ENCODE measurements around the gene ARID1A.

The ARID1A gene

DNA sequence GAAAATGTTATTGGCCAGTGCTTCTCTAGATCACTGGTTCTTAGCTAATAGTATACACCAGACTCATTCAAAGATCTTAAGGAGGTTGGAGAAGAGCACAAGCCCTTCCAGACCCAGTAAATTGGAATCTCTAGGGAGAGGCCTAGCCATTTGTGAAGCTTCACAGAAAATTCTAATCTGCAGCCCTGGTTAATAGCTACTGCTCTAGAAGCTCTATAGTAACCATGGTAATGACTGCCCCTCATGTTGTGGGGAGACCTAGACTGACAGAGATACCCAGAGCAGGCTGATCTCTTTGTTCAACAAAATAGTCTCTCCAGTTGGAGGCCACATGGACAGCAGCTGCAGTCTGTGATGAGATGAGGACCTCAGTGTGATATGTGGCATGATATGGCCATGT lies 31.7 kb downstream of the ARID1A start:
- no peak for DNase-seq (ENCODE audit: low read depth)
- TF ChIP-seq CTCF (conservative IDR thresholded peaks at IDR 0.05; ENCODE audit: control insufficient read depth, insufficient read depth, low read depth, low read length) = no peak
- no peak overlapping the region for H3K4me3 ChIP-seq (ENCODE audit: control insufficient read depth, low read depth, low read length)

- no peak overlapping the region for H3K4me3 ChIP-seq (ENCODE audit: control insufficient read depth, low read depth, low read length)
- TF ChIP-seq CTCF (conservative IDR thresholded peaks at IDR 0.05; ENCODE audit: control insufficient read depth, insufficient read depth, low read depth, low read length) = no peak
- no peak for DNase-seq (ENCODE audit: low read depth)
Measured at GRCh38 chr1:26728645-26729044, 32.8 kb downstream of the ARID1A start.

DNA sequence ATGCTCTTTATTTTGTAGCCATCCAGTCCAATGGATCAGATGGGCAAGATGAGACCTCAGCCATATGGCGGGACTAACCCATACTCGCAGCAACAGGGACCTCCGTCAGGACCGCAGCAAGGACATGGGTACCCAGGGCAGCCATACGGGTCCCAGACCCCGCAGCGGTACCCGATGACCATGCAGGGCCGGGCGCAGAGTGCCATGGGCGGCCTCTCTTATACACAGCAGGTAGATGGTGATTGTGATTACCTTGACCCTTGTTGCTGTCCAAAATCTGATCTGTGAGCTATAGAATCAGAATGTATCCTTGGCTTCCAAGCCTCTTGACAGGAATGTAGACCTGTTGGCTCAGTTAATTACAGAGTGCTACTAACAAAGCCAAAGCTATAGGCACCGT lies 33.8 kb downstream of the ARID1A start:
- TF ChIP-seq CTCF (conservative IDR thresholded peaks at IDR 0.05; ENCODE audit: control insufficient read depth, insufficient read depth, low read depth, low read length) = no peak
- no peak overlapping the region for H3K4me3 ChIP-seq (ENCODE audit: control insufficient read depth, low read depth, low read length)
- no peak for DNase-seq (ENCODE audit: low read depth)

- H3K4me3 ChIP-seq (ENCODE audit: control insufficient read depth, low read depth, low read length) = no peak overlapping the region
- TF ChIP-seq CTCF (conservative IDR thresholded peaks at IDR 0.05; ENCODE audit: control insufficient read depth, insufficient read depth, low read depth, low read length) = no peak
- no peak for DNase-seq (ENCODE audit: low read depth)
Measured at GRCh38 chr1:26730695-26731094, 34.9 kb downstream of the ARID1A start.

- no peak for TF ChIP-seq CTCF (conservative IDR thresholded peaks at IDR 0.05; ENCODE audit: control insufficient read depth, insufficient read depth, low read depth, low read length)
- no peak overlapping the region for H3K4me3 ChIP-seq (ENCODE audit: control insufficient read depth, low read depth, low read length)
- DNase-seq (ENCODE audit: low read depth) = no peak
Measured at GRCh38 chr1:26731233-26731902, 35.6 kb downstream of the ARID1A start.

DNA sequence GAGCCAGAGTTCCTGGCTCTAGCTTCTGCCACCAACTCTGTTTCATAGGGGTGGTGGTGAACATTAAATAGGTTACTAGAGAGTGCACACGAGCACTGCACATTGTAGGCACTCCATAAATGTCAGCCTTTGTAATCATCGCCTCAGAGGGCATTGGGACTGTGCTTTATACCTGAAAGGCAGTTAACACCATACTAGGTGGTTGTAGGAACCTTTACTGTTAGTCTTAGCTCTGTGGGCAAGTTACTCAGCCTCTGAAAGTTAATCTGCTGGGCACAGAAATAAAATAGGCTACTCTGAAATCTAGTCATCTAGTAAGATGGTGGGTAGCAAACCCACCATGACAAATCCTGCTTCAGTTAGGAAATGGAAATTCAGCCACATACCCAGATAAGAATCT lies 37.6 kb downstream of the ARID1A start:
- TF ChIP-seq CTCF (conservative IDR thresholded peaks at IDR 0.05; ENCODE audit: control insufficient read depth, insufficient read depth, low read depth, low read length) = no peak
- no peak for DNase-seq (ENCODE audit: low read depth)
- no peak overlapping the region for H3K4me3 ChIP-seq (ENCODE audit: control insufficient read depth, low read depth, low read length)

DNA sequence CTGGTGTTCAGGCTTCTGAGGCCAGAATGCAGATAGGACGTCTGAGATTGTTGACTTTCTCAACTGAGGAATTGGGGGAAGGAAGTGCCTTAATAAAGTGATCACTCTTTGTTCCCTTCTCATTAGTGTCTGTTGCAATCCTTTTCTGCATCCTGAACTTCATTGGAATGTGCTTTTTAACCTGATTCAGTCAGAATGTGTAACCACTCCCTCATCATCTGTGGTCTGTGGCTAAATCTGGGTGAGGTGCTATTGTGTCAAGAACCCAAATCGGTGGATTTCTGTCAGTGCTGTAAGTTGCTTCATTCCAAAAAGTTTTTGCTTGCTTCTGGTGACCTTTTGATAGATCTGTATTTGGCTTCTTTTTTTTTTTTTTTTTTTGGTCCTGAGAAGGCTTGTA lies 38.2 kb downstream of the ARID1A start:
- peak; percentile 93 for DNase-seq (ENCODE audit: low read depth)
- TF ChIP-seq CTCF (conservative IDR thresholded peaks at IDR 0.05; ENCODE audit: control insufficient read depth, insufficient read depth, low read depth, low read length) = no peak
- H3K4me3 ChIP-seq (ENCODE audit: control insufficient read depth, low read depth, low read length) = no peak overlapping the region
